MCF 10A (cell line): Measurements from ENCODE around the gene TWF2. TPM values are rescaled to one million over a fixed set of nuclear protein-coding genes. Genes with fewer than 3 reads are reported as not detected.

ENCODE experiments used
- BruUV-seq: library from RNA; stranded (reverse); fragments of 400-500 nt; replicated peaks from 2 replicates; lab custom pipeline; 2021; lab: Mats Ljungman, UMichigan
- CTCF ChIA-PET: fragments of 300-600 bp; sonication (Branson Sonifier 250); formaldehyde crosslinking; extraction: SDS; loops from one replicate; lab custom pipeline; 2021; ENCODE audit warnings: antibody characterized with exemption, inconsistent platforms; lab: Yijun Ruan, JAX
- POLR2A ChIA-PET: fragments of 300-600, 350-650 bp; sonication (Branson Sonifier 250); formaldehyde crosslinking; extraction: SDS; loops from one replicate; lab custom pipeline; 2020; ENCODE audit warnings: antibody characterized with exemption, inconsistent platforms; lab: Yijun Ruan, JAX
- DNase-seq: peaks from one replicate; pipeline ENCODE4 v3.0.0-alpha.2; 2018; ENCODE audit not compliant: unreplicated experiment
- H3K27ac Mint-ChIP-seq: one replicate; pipeline ENCODE4 v1.8.0; 2022; ENCODE audit warnings: mild to moderate bottlenecking, low read depth, mixed read lengths; ENCODE audit not compliant: unreplicated experiment
- H3K27me3 Mint-ChIP-seq: one replicate; pipeline ENCODE4 v1.8.0; 2022; ENCODE audit warnings: mixed read lengths; ENCODE audit not compliant: insufficient read depth, unreplicated experiment
- H3K36me3 Mint-ChIP-seq: one replicate; pipeline ENCODE4 v1.8.0; 2022; ENCODE audit warnings: mild to moderate bottlenecking, moderate library complexity, mixed read lengths; ENCODE audit not compliant: insufficient read depth, unreplicated experiment
- H3K4me1 Mint-ChIP-seq: one replicate; pipeline ENCODE4 v1.8.0; 2022; ENCODE audit warnings: mixed read lengths; ENCODE audit not compliant: insufficient read depth, unreplicated experiment
- H3K4me3 Mint-ChIP-seq: one replicate; pipeline ENCODE4 v1.8.0; 2022; ENCODE audit warnings: mild to moderate bottlenecking, moderate library complexity, mixed read lengths; ENCODE audit not compliant: unreplicated experiment
- H3K9me3 Mint-ChIP-seq: one replicate; pipeline ENCODE4 v1.8.0; 2022; ENCODE audit warnings: mixed read lengths; ENCODE audit not compliant: unreplicated experiment
- CTCF ChIP-seq: fragments of 200-600 bp; IDR thresholded peaks from one replicate; pipeline ENCODE4 v1.8.0; 2022; ENCODE audit warnings: antibody characterized with exemption, mild to moderate bottlenecking; ENCODE audit not compliant: unreplicated experiment
- intact Hi-C: fragments of 100-400 bp; cut with micrococcal nuclease; formaldehyde crosslinking; loops from 2 replicates; pipeline ENCODE4 v1.14.1; 2022
- total RNA-seq: library from RNA; stranded (reverse); gene quantifications from 2 replicates; pipeline ENCODE4 v1.2.3, GENCODE V29; 2022

TWF2 gene
- total RNA-seq, 1 experiment from 2014 or later = 47.0 TPM

- ChIA-PET CTCF (interaction anchor here (0.6 to 1.7 kb wide), 4 partner anchors 10 to 184 kb away, joined by 3 to 4 read pairs (median 3); partner anchors contain the start of gene TWF2), POLR2A (interaction anchor here (0.9 to 1.3 kb wide), 3 partner anchors 12 to 44 kb away, joined by 3 to 4 read pairs (median 3); partner anchors contain the start of gene POC1A)
- TF ChIP-seq CTCF = no peak
- Mint-ChIP-seq H3K4me1 (peaks cover 28% of the 10 kb centered on the region), H3K9me3 (no peaks in the 10 kb centered on the region), H3K27ac (peak within 1 kb of the TSS; percentile 70), H3K4me3 (peak within 1 kb of the TSS; percentile 97), H3K27me3 (no peaks in the 10 kb centered on the region), H3K36me3 (peaks cover 38% of the 10 kb centered on the region)
- intact Hi-C loops = loop anchor here (2.0 kb wide), 1 partner anchor 43 kb away; the partner anchor contains the start of gene POC1A
- peak; percentile 84 for DNase-seq
- BruUV-seq = TSS peak; percentile 54
These were observed 40.9 kb downstream of the TWF2 start, which contains the start of gene ALAS1 for GRCh38 chr3:52197842-52198625. TSS of gene ALAS1 (plus strand) at chr3:52198160. CDS start at chr3:52199242, 1,082 bp downstream.

GRCh38 chr3:52197499-52197841, 41.5 kb downstream of the TWF2 start:
- BruUV-seq = no TSS peak
- Mint-ChIP-seq H3K27me3 (no peaks in the 10 kb centered on the region), H3K4me1 (peaks cover 34% of the 10 kb centered on the region), H3K36me3 (peaks cover 33% of the 10 kb centered on the region), H3K27ac (no peak overlapping the region), H3K4me3 (peak overlapping the region; percentile 97), H3K9me3 (no peaks in the 10 kb centered on the region)
- intact Hi-C loops = no loop called here
- DNase-seq = no peak
- no peak for TF ChIP-seq CTCF
- CTCF ChIA-PET = interaction anchor here (0.6 to 1.7 kb wide), 5 partner anchors 9 to 183 kb away, joined by 3 to 4 read pairs (median 3); partner anchors contain the start of gene TWF2
- POLR2A ChIA-PET = interaction anchor here (0.9 to 1.3 kb wide), 2 partner anchors 13 to 19 kb away, joined by 3 to 4 read pairs; no protein-coding TSS in a partner anchor

GRCh38 chr3:52196977-52197376, 42.0 kb downstream of the TWF2 start:
- no peak overlapping the region for H3K4me3 Mint-ChIP-seq
- H3K9me3 Mint-ChIP-seq = no peaks in the 10 kb centered on the region
- H3K4me1 Mint-ChIP-seq = peaks cover 34% of the 10 kb centered on the region
- ChIA-PET POLR2A (interaction anchor here (0.6 to 1.3 kb wide), 3 partner anchors 13 to 41 kb away, joined by 3 to 4 read pairs (median 4); no protein-coding TSS in a partner anchor), CTCF (interaction anchor here (0.7 to 1.7 kb wide), 4 partner anchors 9 to 42 kb away, joined by 3 to 4 read pairs (median 3); partner anchors contain the start of gene TWF2)
- no peak for TF ChIP-seq CTCF
- peaks cover 28% of the 10 kb centered on the region for H3K36me3 Mint-ChIP-seq
- intact Hi-C loops = no loop called here
- no peaks in the 10 kb centered on the region for H3K27me3 Mint-ChIP-seq
- no peak overlapping the region for H3K27ac Mint-ChIP-seq
- BruUV-seq = no TSS peak
- DNase-seq = peak; percentile 45

GRCh38 chr3:52195823-52196331, 43.1 kb downstream of the TWF2 start:
- CTCF ChIA-PET = no interaction called here
- DNase-seq = peak; percentile 83
- peaks cover 17% of the 10 kb centered on the region for H3K36me3 Mint-ChIP-seq
- H3K27me3 Mint-ChIP-seq = no peaks in the 10 kb centered on the region
- peaks cover 38% of the 10 kb centered on the region for H3K4me1 Mint-ChIP-seq
- H3K27ac Mint-ChIP-seq = no peak overlapping the region
- no TSS peak for BruUV-seq
- no peak for TF ChIP-seq CTCF
- intact Hi-C loops = no loop called here
- H3K9me3 Mint-ChIP-seq = no peaks in the 10 kb centered on the region
- no peak overlapping the region for H3K4me3 Mint-ChIP-seq
- POLR2A ChIA-PET = interaction anchor here (0.7 kb wide), 1 partner anchor 14 kb away, joined by 3 read pairs; no protein-coding TSS in a partner anchor
